HG03342 (cell line): Measurements from ENCODE around the gene PHOX2A.
A peak's percentile ranks its signal among the peaks of the same experiment; 100 is the strongest.

Source experiments
- ATAC-seq: cut with Tn5 transposase; IDR thresholded peaks from one replicate; pipeline ENCODE4 v1.9.1; 2021; ENCODE audit warnings: mild to moderate bottlenecking, moderate library complexity; ENCODE audit not compliant: unreplicated experiment

PHOX2A gene

DNA sequence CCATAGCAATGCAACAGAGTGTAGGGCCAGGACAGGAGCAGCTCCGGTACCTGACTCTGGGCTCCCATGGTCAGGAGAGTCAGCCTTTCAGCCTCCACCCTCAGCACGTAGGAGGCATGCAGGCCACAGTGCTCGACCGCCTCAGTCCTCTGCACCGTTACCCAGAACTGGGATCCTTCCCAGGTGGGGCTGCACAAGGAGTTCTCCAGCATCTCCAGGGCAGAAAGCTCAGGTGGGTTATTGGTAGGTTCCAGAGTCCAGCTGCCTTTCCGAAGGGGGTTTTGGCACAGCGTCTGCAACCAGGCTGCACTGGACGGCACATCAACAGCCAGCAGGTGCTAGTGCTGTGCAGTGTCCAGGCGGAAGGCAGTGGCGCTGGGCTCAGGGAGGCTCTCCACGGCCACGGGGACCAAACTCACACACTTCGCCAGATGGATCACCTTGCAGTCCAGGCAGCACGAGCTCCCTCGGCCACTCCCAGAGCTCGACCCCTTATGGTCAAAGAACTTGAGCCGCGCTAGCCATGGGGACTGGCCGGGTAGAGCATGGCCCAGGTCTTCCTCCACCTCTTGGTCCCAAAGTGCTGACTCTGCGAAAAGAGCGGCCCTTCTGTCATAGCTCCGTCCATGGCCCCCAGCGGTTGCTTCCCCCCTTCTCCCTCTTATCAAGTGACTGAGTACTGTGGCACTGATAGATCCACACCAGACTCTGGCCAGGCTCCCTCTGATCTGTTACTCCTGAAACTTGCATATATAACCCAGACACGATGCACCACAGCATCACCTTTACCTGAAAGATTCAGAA, 6.9 kb upstream of the PHOX2A start:
- ATAC-seq, result no peak

GRCh38 chr11:72249961-72250360, 6.0 kb upstream of the PHOX2A start:
- no peak for ATAC-seq

DNA sequence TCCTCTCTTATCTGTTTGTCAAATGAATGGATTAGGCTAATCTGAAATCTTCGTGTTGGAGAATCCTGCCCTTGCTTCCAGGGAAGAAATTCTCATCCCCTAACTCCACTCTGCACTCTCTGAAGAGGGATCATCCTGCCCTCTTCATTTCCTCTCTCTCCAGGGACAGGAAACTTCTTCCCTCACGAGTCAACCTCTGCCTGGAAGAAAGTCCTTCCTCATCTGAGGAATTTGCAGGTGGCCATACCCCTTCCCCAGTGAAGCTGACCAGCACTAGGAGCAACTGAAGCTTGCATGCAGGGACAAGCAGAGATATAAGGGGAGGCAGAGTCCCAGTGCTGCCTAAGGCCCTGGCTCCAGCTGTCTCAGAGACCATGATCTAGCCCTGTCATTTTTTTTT, 3.6 kb upstream of the PHOX2A start:
- ATAC-seq, result no peak

- ATAC-seq, result no peak
Observed at GRCh38 chr11:72245263-72245816, 1.4 kb upstream of the PHOX2A start.

- no peak for ATAC-seq
Observed at GRCh38 chr11:72244361-72245262, 636 bp upstream of the PHOX2A start.

GRCh38 chr11:72243173-72244059, 560 bp downstream of the PHOX2A start:
- ATAC-seq, result no peak

DNA sequence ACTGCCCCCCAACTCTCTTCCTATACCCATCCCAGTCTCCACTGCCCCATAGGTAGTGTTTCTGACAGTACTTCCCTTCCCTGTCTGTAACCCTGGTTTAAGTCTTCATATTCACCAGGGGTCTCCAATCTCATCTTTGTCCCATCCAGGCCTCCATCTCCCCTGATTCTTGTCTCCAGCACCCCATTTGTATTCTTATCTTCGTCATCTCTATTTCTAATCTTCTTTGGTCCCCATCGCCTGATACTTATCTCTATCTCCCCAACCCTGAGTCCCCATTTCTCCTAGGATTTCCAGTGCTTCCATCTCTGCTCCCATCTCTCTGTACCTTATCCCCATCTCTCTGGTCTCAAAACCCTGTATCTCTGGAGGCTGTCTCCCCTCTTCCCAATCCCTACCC, 1.8 kb downstream of the PHOX2A start:
- ATAC-seq, result no peak

GRCh38 chr11:72241291-72241781, 2.6 kb downstream of the PHOX2A start:
- no peak for ATAC-seq

- ATAC-seq, result no peak
Observed at GRCh38 chr11:72240461-72241290, 3.3 kb downstream of the PHOX2A start.

DNA sequence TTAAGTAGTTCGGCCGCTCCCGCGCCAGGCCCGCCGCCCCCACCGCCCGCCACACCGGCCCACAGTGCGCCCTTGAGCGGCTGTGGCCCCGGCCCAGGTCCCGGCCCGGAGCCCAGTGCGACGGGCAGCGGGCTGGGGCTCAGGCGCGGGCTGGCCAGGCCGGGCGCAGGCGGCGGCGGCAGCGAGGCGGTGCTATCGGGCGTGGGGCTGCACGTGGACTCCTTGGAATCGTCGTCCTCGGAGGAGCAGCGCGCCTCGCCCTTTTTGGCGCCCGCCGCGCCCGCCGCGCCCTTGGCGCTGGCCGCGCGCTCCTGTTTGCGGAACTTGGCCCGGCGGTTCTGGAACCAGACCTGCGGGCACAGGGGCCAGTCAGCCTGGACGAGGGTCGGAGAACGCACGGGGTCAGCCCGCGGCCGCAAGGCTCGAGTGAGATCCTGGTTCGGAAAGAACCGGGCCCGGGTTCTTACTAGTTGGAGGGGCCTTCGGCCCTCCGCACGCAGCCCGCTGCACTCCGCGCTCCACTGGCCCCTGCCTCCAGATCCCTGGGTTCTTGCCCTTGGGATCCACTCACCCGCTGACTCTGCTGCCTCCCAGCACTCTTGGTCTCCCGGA, 4.0 kb downstream of the PHOX2A start:
- no peak for ATAC-seq

GRCh38 chr11:72239313-72239848, 4.6 kb downstream of the PHOX2A start:
- ATAC-seq, result no peak

GRCh38 chr11:72238492-72239312, 5.3 kb downstream of the PHOX2A start:
- ATAC-seq, result no peak

GRCh38 chr11:72238040-72238450, 5.9 kb downstream of the PHOX2A start:
- peak; percentile 52 for ATAC-seq

- no peak for ATAC-seq
Observed at GRCh38 chr11:72237112-72237931, 6.7 kb downstream of the PHOX2A start.

DNA sequence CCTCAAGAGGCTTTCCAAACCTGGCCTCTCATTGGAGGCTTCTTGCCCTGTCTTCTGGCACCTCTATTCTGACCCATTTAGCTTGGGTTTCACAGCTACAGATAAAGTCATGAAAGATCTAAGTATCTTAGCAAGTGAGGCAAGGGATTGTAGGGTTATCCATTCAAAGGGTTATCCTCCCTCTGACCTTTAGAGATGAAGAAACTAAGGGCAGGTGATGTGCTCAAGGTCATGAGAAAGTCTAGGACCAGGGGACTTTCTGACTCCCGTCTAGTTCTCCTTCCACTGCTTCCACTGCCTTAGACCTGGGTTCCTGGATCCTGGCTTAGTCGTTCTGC, 7.2 kb downstream of the PHOX2A start:
- no peak for ATAC-seq

DNA sequence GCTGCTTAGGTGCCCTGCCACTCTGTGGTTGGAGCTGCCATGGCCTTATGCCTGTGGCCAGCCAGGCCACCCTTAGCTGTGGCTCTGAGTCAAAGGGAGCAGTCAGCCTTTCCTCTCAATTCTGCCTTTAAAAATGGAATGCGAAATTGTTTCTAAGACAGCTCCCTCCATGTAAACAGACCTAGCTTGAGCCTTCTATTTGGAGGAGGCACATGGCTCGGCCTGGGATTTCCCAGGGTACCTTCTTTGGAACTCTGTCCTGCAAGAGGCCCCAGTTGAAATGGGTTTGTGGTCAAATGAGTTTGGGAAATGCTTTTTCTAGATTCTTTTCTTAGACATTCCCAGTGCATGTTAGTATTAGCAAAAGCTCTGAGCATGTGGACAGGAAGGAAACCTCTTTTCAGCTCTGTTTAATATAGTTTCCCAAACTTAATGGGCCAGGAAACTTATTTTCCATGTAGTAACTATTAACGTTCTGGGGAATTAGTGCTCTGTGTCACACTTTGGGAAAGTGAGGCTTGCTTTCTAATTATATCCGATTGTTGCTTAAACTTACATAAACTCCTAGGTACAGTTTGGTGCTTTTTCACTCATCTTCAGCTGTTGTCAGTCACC, 7.8 kb downstream of the PHOX2A start:
- ATAC-seq, result no peak
